OCI-LY3 (cell line): ENCODE measurements around the gene TSR1.

ENCODE experiments used
- H2AFZ ChIP-seq: fragments of 200-600, 300-600 bp; shearing (Covaris generic); 2 replicates; pipeline ENCODE4 v1.6.0; 2014; ENCODE audit warnings: antibody characterized with exemption, low read depth, low read length
- H3K27ac ChIP-seq: fragments of 200-600, 300-600 bp; sonication (generic); 2 replicates; pipeline ENCODE4 v1.5.1; 2014; ENCODE audit warnings: mild to moderate bottlenecking, low read length, moderate library complexity, mixed read lengths
- H3K27me3 ChIP-seq: fragments of 200-600, 300-600 bp; sonication (generic); 2 replicates; pipeline ENCODE4 v1.6.1; 2014; ENCODE audit warnings: low read depth, low read length, mixed read lengths
- H3K36me3 ChIP-seq: fragments of 200-600, 300-600 bp; sonication (generic); replicated peaks from 2 replicates; pipeline ENCODE3; 2014; ENCODE audit warnings: low read depth, low read length, mixed read lengths
- H3K4me1 ChIP-seq: fragments of 300-600, 200-600 bp; sonication (generic); 2 replicates; pipeline ENCODE4 v1.6.1; 2014; ENCODE audit warnings: low read length, mixed read lengths
- H3K4me2 ChIP-seq: fragments of 200-600, 300-600 bp; sonication (generic); 2 replicates; pipeline ENCODE4 v1.6.1; 2014; ENCODE audit warnings: low read length, mixed read lengths
- H3K4me3 ChIP-seq: fragments of 300-600, 200-600 bp; sonication (generic); 2 replicates; pipeline ENCODE4 v1.5.1; 2014; ENCODE audit warnings: antibody characterized with exemption, mild to moderate bottlenecking, low read length, moderate library complexity
- H3K79me2 ChIP-seq: fragments of 300-600, 200-600 bp; shearing (Covaris generic); 2 replicates; pipeline ENCODE4 v1.6.1; 2014; ENCODE audit warnings: mild to moderate bottlenecking, low read length, mixed read lengths
- H3K9ac ChIP-seq: fragments of 300-600, 200-600 bp; shearing (Covaris generic); 2 replicates; pipeline ENCODE4 v1.6.0; 2014; ENCODE audit warnings: mild to moderate bottlenecking, low read length, moderate library complexity
- H3K9me3 ChIP-seq: fragments of 200-600, 300-600 bp; shearing (Covaris generic); 2 replicates; pipeline ENCODE4 v1.6.1; 2014; ENCODE audit warnings: low read length, mixed read lengths; ENCODE audit not compliant: insufficient read depth
- H4K20me1 ChIP-seq: fragments of 200-600, 300-600 bp; sonication (generic); 2 replicates; pipeline ENCODE4 v1.6.1; 2016; ENCODE audit warnings: low read length, mixed read lengths; ENCODE audit not compliant: insufficient read depth
- CTCF ChIP-seq: fragments of 200-600, 300-600 bp; sonication (generic); IDR thresholded peaks from 2 replicates; pipeline ENCODE4 v1.5.1; 2014; ENCODE audit warnings: antibody characterized with exemption, low read length, low read depth
- EZH2phosphoT487 ChIP-seq: fragments of 200-600 bp; shearing (Covaris generic); IDR thresholded peaks from 2 replicates; pipeline ENCODE4 v1.6.1; 2018; ENCODE audit warnings: antibody characterized with exemption, mixed run types, low read depth

The TSR1 gene

DNA sequence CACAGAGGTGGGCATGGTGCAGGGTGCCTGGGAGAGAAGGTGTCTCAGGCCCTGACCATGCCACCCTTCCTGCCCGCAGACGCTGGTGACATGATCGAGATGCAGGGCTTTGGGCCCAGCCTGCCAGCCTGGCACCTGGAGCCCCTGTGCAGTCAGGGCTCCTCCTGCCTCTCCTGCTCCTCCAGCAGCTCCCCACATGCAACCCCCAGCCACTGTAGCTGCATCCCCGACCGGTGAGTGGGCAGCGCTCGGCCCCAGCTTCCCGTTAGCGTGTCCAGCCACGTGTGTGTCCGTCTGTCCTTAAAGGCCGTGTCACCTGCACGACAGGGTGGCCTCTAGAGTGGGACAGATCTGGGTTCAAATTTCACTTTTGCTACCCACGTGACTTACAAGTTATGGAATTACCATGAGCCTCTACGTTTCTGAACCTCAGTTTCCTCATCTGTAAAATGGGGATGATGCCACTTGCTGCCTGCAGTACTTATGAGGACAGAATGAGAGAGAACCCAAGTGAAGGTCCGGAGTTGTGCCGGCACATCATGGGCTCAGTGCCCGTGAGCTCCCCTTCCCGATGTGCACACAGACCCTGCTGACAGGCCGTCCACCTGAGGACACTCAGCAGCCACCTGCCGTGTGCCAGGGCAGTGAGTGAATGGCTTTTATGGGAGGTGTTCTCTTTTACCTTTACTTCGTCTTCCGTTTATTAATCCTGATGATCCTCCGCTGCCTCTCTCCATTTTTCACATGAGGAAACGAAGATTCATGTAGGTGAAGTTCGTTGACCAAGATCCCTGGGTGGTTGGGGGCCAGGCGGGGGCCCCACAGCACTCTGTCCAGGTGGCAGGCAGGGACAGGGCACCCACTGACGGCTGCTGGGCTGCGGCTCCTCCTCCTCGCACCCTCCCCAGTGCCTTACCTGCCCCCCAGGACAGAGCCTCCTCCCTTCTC is 35.2 kb upstream of the TSR1 start:
- Histone ChIP-seq H3K4me1 (no peaks in the 10 kb centered on the region), H3K36me3 (no peaks in the 10 kb centered on the region), H2AFZ (no peak overlapping the region), H3K27me3 (no peaks in the 10 kb centered on the region), H3K27ac (no peak overlapping the region), H3K79me2 (no peaks in the 10 kb centered on the region), H4K20me1 (no peaks in the 10 kb centered on the region), H3K9ac (no peak overlapping the region), H3K4me3 (no peak overlapping the region), H3K9me3 (no peaks in the 10 kb centered on the region), H3K4me2 (no peak overlapping the region)
- TF ChIP-seq CTCF, result no peak
- no peak for TF ChIP-seq EZH2phosphoT487

GRCh38 chr17:2370211-2370589 is 33.9 kb upstream of the TSR1 start:
- no peak overlapping the region for H3K4me3 ChIP-seq
- no peaks in the 10 kb centered on the region for H4K20me1 ChIP-seq
- H3K4me1 ChIP-seq, result no peaks in the 10 kb centered on the region
- H2AFZ ChIP-seq, result no peak overlapping the region
- no peaks in the 10 kb centered on the region for H3K36me3 ChIP-seq
- no peak overlapping the region for H3K4me2 ChIP-seq
- no peaks in the 10 kb centered on the region for H3K27me3 ChIP-seq
- no peak for TF ChIP-seq CTCF
- H3K9ac ChIP-seq, result no peak overlapping the region
- H3K79me2 ChIP-seq, result no peaks in the 10 kb centered on the region
- H3K9me3 ChIP-seq, result no peaks in the 10 kb centered on the region
- H3K27ac ChIP-seq, result no peak overlapping the region

- H3K79me2 ChIP-seq, result no peaks in the 10 kb centered on the region
- H3K4me3 ChIP-seq, result no peak overlapping the region
- H3K9me3 ChIP-seq, result no peaks in the 10 kb centered on the region
- no peaks in the 10 kb centered on the region for H3K36me3 ChIP-seq
- no peaks in the 10 kb centered on the region for H3K27me3 ChIP-seq
- H3K4me2 ChIP-seq, result no peak overlapping the region
- TF ChIP-seq CTCF (no peak), EZH2phosphoT487 (no peak)
- no peaks in the 10 kb centered on the region for H4K20me1 ChIP-seq
- H2AFZ ChIP-seq, result no peak overlapping the region
- H3K4me1 ChIP-seq, result no peaks in the 10 kb centered on the region
- no peak overlapping the region for H3K9ac ChIP-seq
- no peak overlapping the region for H3K27ac ChIP-seq
Measured at GRCh38 chr17:2369551-2370210, 33.4 kb upstream of the TSR1 start.

DNA sequence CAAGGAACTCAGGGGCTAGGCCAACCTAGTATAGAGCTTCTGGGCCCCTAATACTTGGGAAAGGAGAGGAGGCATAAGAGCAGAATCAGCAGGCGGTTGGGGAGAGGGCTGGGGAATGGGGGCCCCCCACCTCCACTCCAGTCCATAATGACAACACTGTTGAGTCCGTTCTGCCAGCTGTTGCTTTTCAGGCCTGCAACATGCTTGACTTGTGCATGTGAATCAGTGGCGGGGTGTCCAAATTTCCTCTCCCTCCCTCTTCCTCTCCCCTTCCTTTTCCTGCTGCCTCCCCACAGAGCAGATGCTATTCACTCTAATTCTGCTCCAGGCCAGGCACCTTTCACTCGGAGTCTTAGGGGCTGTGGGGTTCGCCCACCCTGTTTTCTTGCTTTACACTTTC is 32.8 kb upstream of the TSR1 start:
- no peaks in the 10 kb centered on the region for H3K36me3 ChIP-seq
- no peaks in the 10 kb centered on the region for H3K79me2 ChIP-seq
- no peak overlapping the region for H3K27ac ChIP-seq

More for the DNA sequence above, 32.8 kb upstream of the TSR1 start:
- Histone ChIP-seq H3K9me3 (no peaks in the 10 kb centered on the region), H4K20me1 (no peaks in the 10 kb centered on the region), H2AFZ (no peak overlapping the region), H3K4me3 (no peak overlapping the region), H3K27me3 (no peaks in the 10 kb centered on the region), H3K4me1 (no peaks in the 10 kb centered on the region), H3K4me2 (no peak overlapping the region), H3K9ac (no peak overlapping the region)
- TF ChIP-seq EZH2phosphoT487 (no peak), CTCF (no peak)
